Measurements from ENCODE around the gene TEAD1.

TEAD1 gene

GRCh38 chr11:12768726-12769673 lies 94.8 kb downstream of the TEAD1 start:
- DNase-seq, result no peak

GRCh38 chr11:12769834-12770345 lies 95.7 kb downstream of the TEAD1 start:
- DNase-seq, result no peak

- DNase-seq, result no peak
Measured at GRCh38 chr11:12770435-12770834, 96.2 kb downstream of the TEAD1 start.

GRCh38 chr11:12770966-12771597 lies 96.9 kb downstream of the TEAD1 start:
- no peak for DNase-seq

GRCh38 chr11:12771875-12772274 lies 97.7 kb downstream of the TEAD1 start:
- DNase-seq, result no peak

GRCh38 chr11:12772324-12772723 lies 98.1 kb downstream of the TEAD1 start:
- DNase-seq, result no peak

- no peak for DNase-seq
Measured at GRCh38 chr11:12773591-12773990, 99.4 kb downstream of the TEAD1 start.

- no peak for DNase-seq
Measured at GRCh38 chr11:12775955-12776354, 101.7 kb downstream of the TEAD1 start.

- no peak for DNase-seq
Measured at GRCh38 chr11:12777208-12777874, 103.1 kb downstream of the TEAD1 start.

- DNase-seq, result no peak
Measured at GRCh38 chr11:12778240-12778905, 104.2 kb downstream of the TEAD1 start.

GRCh38 chr11:12783765-12784164 lies 109.5 kb downstream of the TEAD1 start:
- DNase-seq, result no peak

GRCh38 chr11:12784445-12784844 lies 110.2 kb downstream of the TEAD1 start:
- DNase-seq, result no peak

GRCh38 chr11:12784987-12785386 lies 110.8 kb downstream of the TEAD1 start:
- DNase-seq, result no peak

- no peak for DNase-seq
Measured at GRCh38 chr11:12785901-12786300, 111.7 kb downstream of the TEAD1 start.

- no peak for DNase-seq
Measured at GRCh38 chr11:12786450-12786849, 112.2 kb downstream of the TEAD1 start.

GRCh38 chr11:12786891-12787290 lies 112.7 kb downstream of the TEAD1 start:
- DNase-seq, result no peak

GRCh38 chr11:12787847-12788246 lies 113.6 kb downstream of the TEAD1 start:
- no peak for DNase-seq

- no peak for DNase-seq
Measured at GRCh38 chr11:12789054-12789453, 114.8 kb downstream of the TEAD1 start.

- no peak for DNase-seq
Measured at GRCh38 chr11:12789596-12790215, 115.5 kb downstream of the TEAD1 start.

- DNase-seq, result no peak
Measured at GRCh38 chr11:12790861-12791616, 116.8 kb downstream of the TEAD1 start.

- no peak for DNase-seq
Measured at GRCh38 chr11:12792018-12792417, 117.8 kb downstream of the TEAD1 start.

- no peak for DNase-seq
Measured at GRCh38 chr11:12792590-12792989, 118.4 kb downstream of the TEAD1 start.

All from CD4-positive, alpha-beta T cell treated with Interleukin-17A for 1 hour (primary cell).